Transverse colon (tissue), 4 donors: ENCODE results near the gene LDLRAD4. TPM values are rescaled to one million over a fixed set of nuclear protein-coding genes. Genes with fewer than 3 reads are reported as not detected.

ENCODE experiments used
- DNase-seq: peaks from one replicate; pipeline ENCODE4 v3.0.0-alpha.2; 2019
- H3K27ac ChIP-seq, 4 donors: fragments of 200-600 bp; sonication (generic); 2 replicates each; pipeline ENCODE4 v1.5.1; 2016 to 2018; ENCODE audit warnings: inconsistent platforms in 4 of 4
- H3K27me3 ChIP-seq: fragments of 200-600 bp; sonication (generic); 2 replicates; pipeline ENCODE4 v1.5.1; 2017; ENCODE audit warnings: inconsistent platforms
- H3K36me3 ChIP-seq, 4 donors: fragments of 200-600 bp; sonication (generic); 2 replicates each; pipeline ENCODE4 v1.5.1; 2017 to 2019; ENCODE audit warnings: inconsistent platforms in 4 of 4
- H3K4me1 ChIP-seq, 4 donors: fragments of 200-600 bp; sonication (generic); 2 replicates each; pipeline ENCODE4 v1.5.1; 2017 to 2020; ENCODE audit warnings: inconsistent platforms in 4 of 4
- H3K4me3 ChIP-seq, 4 donors: fragments of 200-600 bp; sonication (generic); 1 replicate in 1 of 4; 2 replicates in 3 of 4; pipeline versions ENCODE4 v1.5.1 to v1.6.1; 2017 to 2019; ENCODE audit warnings: inconsistent platforms in 4 of 4
- H3K9me3 ChIP-seq, 2 donors: fragments of 200-600 bp; sonication (generic); 2 replicates each; pipeline ENCODE4 v1.5.1; 2017 to 2019; ENCODE audit warnings: inconsistent platforms in 2 of 2
- CTCF ChIP-seq, 5 experiments: fragments of 200-600 bp in 3 of 5; fragments of 450-650 bp in 2 of 5; sonication (generic) in 3 of 5; IDR thresholded peaks; 1 replicate in 2 of 5; 2 replicates in 3 of 5; pipeline ENCODE4 v1.5.1; 2016 to 2017; ENCODE audit warnings: antibody characterized with exemption in 5 of 5, inconsistent platforms in 3 of 5, mild to moderate bottlenecking in 2 of 5, moderate library complexity in 1 of 5
- EP300 ChIP-seq: sonication (generic); formaldehyde crosslinking; IDR thresholded peaks from one replicate; pipeline ENCODE4 v1.6.1; 2017; ENCODE audit warnings: antibody characterized with exemption, low read depth
- POLR2A ChIP-seq: fragments of 450-650 bp; IDR thresholded peaks from one replicate; pipeline ENCODE4 v1.6.1; 2016; ENCODE audit warnings: antibody characterized with exemption, mild to moderate bottlenecking, moderate library complexity
- POLR2AphosphoS5 ChIP-seq, 3 donors: sonication (generic); formaldehyde crosslinking; IDR thresholded peaks; one replicate each; pipeline ENCODE4 v1.6.1; 2016; ENCODE audit warnings: antibody characterized with exemption in 3 of 3
- WGBS, 2 donors: methylation state at CpG; one replicate each; pipeline ENCODE4 v1.1.5; 2018; ENCODE audit warnings: low coverage in 1 of 2; 5-methylcytosine and 5-hydroxymethylcytosine counted together
- in situ Hi-C, 4 donors: fragments of 200-750 bp; cut with MboI; loops; one replicate each; pipeline versions ENCODE4 v1.15.0 to v1.15.1; 2017; ENCODE audit warnings: low sequenced_read_pairs in 3 of 4, low pct_ligation_motif_present in 1 of 4, low pct_unique_long_range_greater_than_20kb in 1 of 4
- intact Hi-C: fragments of 100-400 bp; cut with DNase I; formaldehyde crosslinking; loops from one replicate; pipeline ENCODE4 v1.15.1; 2023; ENCODE audit warnings: low total_unique reads
- total RNA-seq, 4 donors: library from RNA; depleted of rRNA; stranded (reverse); fragments of >200 nt; gene quantifications; one replicate each; pipeline ENCODE4 v1.1.0, GENCODE V29; 2016

Gene LDLRAD4
- total RNA-seq, 4 donors from 2014 or later: 34.8 to 277 (median 60.6) TPM

DNA sequence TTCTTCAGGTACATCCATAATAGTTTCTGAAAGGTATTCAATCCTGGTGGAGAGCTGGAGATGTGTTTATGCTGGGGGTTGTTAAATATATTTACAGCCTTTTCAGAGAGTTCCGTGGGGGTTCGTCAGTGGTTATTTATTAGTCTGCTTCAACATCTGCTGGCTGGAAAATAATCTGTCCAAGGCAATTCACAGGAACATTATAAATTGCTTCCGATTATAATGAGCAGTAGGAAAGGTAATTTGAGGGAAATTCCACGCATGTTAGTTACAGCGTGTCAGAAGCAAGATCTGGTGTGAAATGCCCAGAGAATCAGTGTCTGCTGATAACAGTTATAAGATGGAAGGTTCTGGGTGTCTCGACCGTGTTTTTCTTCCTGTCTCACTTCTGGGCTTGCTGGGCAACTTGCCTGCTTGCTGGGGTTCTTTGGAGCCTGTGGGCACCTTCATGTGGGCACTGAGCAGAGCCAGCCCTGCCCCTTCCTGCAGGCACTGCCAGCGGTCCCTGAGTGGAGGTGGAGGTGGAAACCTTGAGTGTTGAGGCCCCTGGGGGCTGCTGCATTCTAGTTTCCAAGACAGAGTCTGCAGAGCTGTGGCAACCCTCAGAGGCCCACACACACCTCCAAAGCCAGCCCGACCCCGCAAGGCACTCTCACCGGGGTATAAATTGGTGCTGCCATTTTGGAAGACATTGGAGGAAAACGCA, 322.1 kb downstream of the LDLRAD4 start:
- Histone ChIP-seq H3K36me3 (no peaks in the 10 kb centered on the region), H3K9me3 (no peaks in the 10 kb centered on the region), H3K4me1 (peaks cover 41 to 71% (median 58%) of the 10 kb centered on the region in 4 donors), H3K27me3 (no peaks in the 10 kb centered on the region), H3K27ac (peak overlapping the region; percentile 78 to 82 (median 78)), H3K4me3 (no peak overlapping the region)
- no peak for DNase-seq
- in situ Hi-C loops (loop anchor here in 3 of 4 donors (25.0 kb wide), 2 partner anchors 103 to 328 kb away; partner anchors contain the start of gene LDLRAD4 (in 3 of the 3)), intact Hi-C loops (no loop called here)
- WGBS, 2 donors: 27 to 46% methylated on average over 7 to 12 of the region's 12 CpGs
- TF ChIP-seq POLR2A (no peak), EP300 (no peak), POLR2AphosphoS5 (IDR thresholded peaks at IDR 0.05) (no peak), CTCF (IDR thresholded peaks at IDR 0.05) (no peak)

GRCh38 chr18:13541621-13542519, 323.3 kb downstream of the LDLRAD4 start:
- H3K36me3 ChIP-seq: no peaks in the 10 kb centered on the region
- peak; percentile 74 for DNase-seq
- no peak overlapping the region for H3K4me3 ChIP-seq
- in situ Hi-C loops: loop anchor here in 3 of 4 donors (25.0 kb wide), 2 partner anchors 105 to 330 kb away; partner anchors contain the start of gene LDLRAD4 (in 3 of the 3)
- 48 to 58% methylated on average over 9 to 13 of the region's 13 CpGs for WGBS, 2 donors
- H3K27ac ChIP-seq: peak overlapping the region; percentile 78 to 82 (median 78)
- TF ChIP-seq EP300 (peak; percentile 78), POLR2AphosphoS5 (IDR thresholded peaks at IDR 0.05) (peak; percentile 75 to 92 (median 79)), POLR2A (no peak), CTCF (IDR thresholded peaks at IDR 0.05) (peak in 2 of 5 experiments; percentile 42 to 47)
- intact Hi-C loops: no loop called here
- H3K27me3 ChIP-seq: no peaks in the 10 kb centered on the region
- no peaks in the 10 kb centered on the region for H3K9me3 ChIP-seq
- peaks cover 41 to 63% (median 50%) of the 10 kb centered on the region in 4 donors for H3K4me1 ChIP-seq

GRCh38 chr18:13542520-13542847, 323.9 kb downstream of the LDLRAD4 start:
- WGBS, 2 donors: 75 to 84% methylated on average over 6 to 7 of the region's 7 CpGs
- Histone ChIP-seq H3K4me3 (no peak overlapping the region), H3K36me3 (no peaks in the 10 kb centered on the region), H3K27ac (peak overlapping the region; percentile 78 to 82 (median 78)), H3K9me3 (no peaks in the 10 kb centered on the region), H3K27me3 (no peaks in the 10 kb centered on the region), H3K4me1 (peaks cover 41 to 58% (median 48%) of the 10 kb centered on the region in 4 donors)
- no peak for TF ChIP-seq POLR2AphosphoS5 (IDR thresholded peaks at IDR 0.05)
- TF ChIP-seq CTCF (IDR thresholded peaks at IDR 0.05): no peak
- TF ChIP-seq POLR2A: no peak
- TF ChIP-seq EP300: no peak
- no peak for DNase-seq
- intact Hi-C loops: no loop called here
- in situ Hi-C loops: loop anchor here in 3 of 4 donors (25.0 kb wide), 2 partner anchors 105 to 330 kb away; partner anchors contain the start of gene LDLRAD4 (in 3 of the 3)

DNA sequence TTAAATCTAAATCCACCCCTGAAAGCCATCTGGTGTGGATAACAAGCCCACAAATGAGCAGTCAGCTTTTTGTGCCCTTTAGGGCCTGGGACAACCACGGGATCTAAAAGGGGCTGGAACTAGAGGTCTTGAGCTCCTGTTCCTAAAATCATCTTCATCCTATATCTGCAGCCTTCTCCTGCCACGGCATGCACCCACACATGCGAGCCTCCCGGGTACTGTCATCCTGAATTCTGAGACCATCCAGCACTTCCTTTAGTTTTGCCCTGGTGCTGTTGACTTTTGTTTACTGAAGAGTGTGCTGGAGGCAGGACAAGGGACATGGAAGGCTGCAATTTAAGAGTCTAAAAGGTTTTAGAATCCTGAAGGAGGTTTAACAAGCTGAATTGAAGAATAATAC, 324.6 kb downstream of the LDLRAD4 start:
- no peak for DNase-seq
- Histone ChIP-seq H3K4me1 (peaks cover 41 to 54% (median 47%) of the 10 kb centered on the region in 4 donors), H3K27me3 (no peaks in the 10 kb centered on the region), H3K27ac (peak overlapping the region; percentile 78 to 82 (median 78)), H3K36me3 (no peaks in the 10 kb centered on the region), H3K4me3 (no peak overlapping the region), H3K9me3 (no peaks in the 10 kb centered on the region)
- intact Hi-C loops (no loop called here), in situ Hi-C loops (loop anchor here in 3 of 4 donors (25.0 kb wide), 2 partner anchors 106 to 331 kb away; partner anchors contain the start of gene LDLRAD4 (in 3 of the 3))
- whole genome bisulfite sequencing, 2 donors: 78% methylated on average over 4 of the region's 4 CpGs; no CpG with 5 or more reads in 1 of the 2 donors
- no peak for TF ChIP-seq POLR2A
- TF ChIP-seq POLR2AphosphoS5 (IDR thresholded peaks at IDR 0.05): no peak
